Smooth muscle cell (in vitro differentiated cells): ENCODE results near the gene TUB. TPM values are rescaled to one million over a fixed set of nuclear protein-coding genes. Genes with fewer than 3 reads are reported as not detected.

Experiments
- DNase-seq: peaks from one replicate; lab custom pipeline; 2025; ENCODE audit not compliant: unreplicated experiment; lab: John Stamatoyannopoulos, UW
- H2AFZ ChIP-seq: fragments of 200-600 bp; sonication (generic); 2 replicates; pipeline ENCODE4 v1.6.0; 2016; ENCODE audit warnings: antibody characterized with exemption, low read depth, mild to moderate bottlenecking
- H3F3A ChIP-seq: fragments of 200-600 bp; sonication (generic); 2 replicates; pipeline ENCODE4 v1.6.0; 2017; ENCODE audit warnings: antibody characterized with exemption, low read depth
- H3K27ac ChIP-seq: fragments of 200-600 bp; sonication (generic); 2 replicates; pipeline ENCODE4 v1.5.1; 2016; ENCODE audit warnings: low read depth, mild to moderate bottlenecking
- H3K27me3 ChIP-seq: fragments of 200-600 bp; sonication (generic); 2 replicates; pipeline ENCODE4 v1.6.1; 2016; ENCODE audit warnings: low read depth, mild to moderate bottlenecking
- H3K36me3 ChIP-seq: fragments of 200-600 bp; sonication (generic); 2 replicates; pipeline ENCODE4 v1.5.1; 2016; ENCODE audit warnings: low read depth
- H3K4me1 ChIP-seq: fragments of 200-600 bp; sonication (generic); 2 replicates; pipeline ENCODE4 v1.5.1; 2016; ENCODE audit warnings: low read depth
- H3K4me2 ChIP-seq: fragments of 200-600 bp; sonication (generic); 2 replicates; pipeline ENCODE4 v1.6.0; 2016; ENCODE audit warnings: mild to moderate bottlenecking
- H3K4me3 ChIP-seq: fragments of 200-600 bp; sonication (generic); 2 replicates; pipeline ENCODE4 v1.5.1; 2016; ENCODE audit warnings: mild to moderate bottlenecking
- H3K79me2 ChIP-seq: fragments of 200-600 bp; sonication (generic); 2 replicates; pipeline ENCODE4 v1.6.0; 2016; ENCODE audit warnings: low read depth, mild to moderate bottlenecking
- H3K9ac ChIP-seq: fragments of 200-600 bp; sonication (generic); 2 replicates; pipeline ENCODE4 v1.6.0; 2016; ENCODE audit warnings: low read depth
- H3K9me3 ChIP-seq: fragments of 200-600 bp; sonication (generic); replicated peaks from 2 replicates; pipeline ENCODE4 v1.5.1; 2016; ENCODE audit warnings: low read depth
- H4K20me1 ChIP-seq: fragments of 200-600 bp; sonication (generic); 2 replicates; pipeline ENCODE4 v1.6.0; 2016; ENCODE audit warnings: low read depth
- WGBS: methylation state at CpG from one replicate; pipeline ENCODE4 v1.1.7; 2016; ENCODE audit warnings: low lambda C conversion rate; 5-methylcytosine and 5-hydroxymethylcytosine counted together
- polyA plus RNA-seq: library from polyadenylated mRNA; unstranded; fragments of >200 nt; fragmentation: Nextera tagmentation; extraction: Ambion mirVana; gene quantifications from 2 replicates; pipeline ENCODE4 v1.2.1, GENCODE V29; 2016
- total RNA-seq: library from RNA; depleted of rRNA; stranded (reverse); fragments of >200 nt; gene quantifications from 2 replicates; pipeline ENCODE4 v1.2.3, GENCODE V29; 2014
- TF ChIP-seq, protein P1 (sequence below): fragments of 200-600 bp; sonication (generic); IDR thresholded peaks from 2 replicates; pipeline ENCODE4 v1.5.1; 2017; ENCODE audit warnings: borderline replicate concordance, mild to moderate bottlenecking, antibody characterized with exemption; ENCODE audit not compliant: insufficient read depth, poor library complexity, severe bottlenecking

The TUB gene
- total and polyA plus RNA-seq, 2 experiments from 2014 or later: 6.0 to 9.5 TPM

DNA sequence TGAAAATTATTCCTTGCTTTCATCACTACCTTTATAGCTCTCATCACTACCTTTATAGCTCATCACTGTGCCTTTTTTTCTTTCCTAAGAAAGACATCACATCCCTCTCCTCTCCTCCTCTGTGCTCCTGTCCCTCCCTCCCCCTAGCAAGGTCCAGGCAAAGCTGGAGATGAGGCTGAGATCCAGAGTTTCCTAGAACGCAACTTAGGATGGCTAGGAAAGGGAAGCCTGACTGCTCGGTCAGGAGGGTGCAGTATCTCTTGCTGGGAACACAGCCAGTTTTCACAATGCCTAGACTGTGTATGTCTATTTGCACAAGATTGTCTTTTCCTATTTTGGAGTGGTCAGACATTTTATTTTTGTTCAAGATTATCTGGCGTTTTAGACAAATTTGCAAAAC lies 24.7 kb downstream of the TUB start:
- H3K36me3 ChIP-seq: no peaks in the 10 kb centered on the region
- 92% methylated on average over 3 of the region's 3 CpGs for WGBS
- H3K79me2 ChIP-seq: no peaks in the 10 kb centered on the region

DNA sequence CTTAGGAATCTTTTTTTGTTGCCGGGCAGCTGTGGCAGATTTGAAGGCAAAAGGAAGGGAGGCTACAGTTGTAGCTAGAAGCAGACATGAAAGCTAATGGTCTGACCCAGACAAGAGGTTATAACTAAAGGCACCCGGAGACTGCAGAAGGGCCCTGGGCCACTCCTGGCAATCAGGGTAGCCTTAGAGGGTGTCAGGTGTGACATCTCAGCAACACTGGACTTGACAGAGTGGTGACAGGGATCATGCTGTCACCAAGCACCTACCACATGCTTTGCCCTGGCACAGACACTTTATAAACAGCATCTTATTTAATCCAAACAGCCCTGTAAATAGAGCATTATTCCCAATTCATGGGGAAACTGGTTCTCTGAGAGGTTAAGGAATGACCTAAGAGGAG lies 25.7 kb downstream of the TUB start:
- no peaks in the 10 kb centered on the region for H3K27me3 ChIP-seq
- H3K9me3 ChIP-seq: no peaks in the 10 kb centered on the region
- H3F3A ChIP-seq: no peaks in the 10 kb centered on the region
- H4K20me1 ChIP-seq: no peaks in the 10 kb centered on the region
- TF ChIP-seq, protein P1, sequence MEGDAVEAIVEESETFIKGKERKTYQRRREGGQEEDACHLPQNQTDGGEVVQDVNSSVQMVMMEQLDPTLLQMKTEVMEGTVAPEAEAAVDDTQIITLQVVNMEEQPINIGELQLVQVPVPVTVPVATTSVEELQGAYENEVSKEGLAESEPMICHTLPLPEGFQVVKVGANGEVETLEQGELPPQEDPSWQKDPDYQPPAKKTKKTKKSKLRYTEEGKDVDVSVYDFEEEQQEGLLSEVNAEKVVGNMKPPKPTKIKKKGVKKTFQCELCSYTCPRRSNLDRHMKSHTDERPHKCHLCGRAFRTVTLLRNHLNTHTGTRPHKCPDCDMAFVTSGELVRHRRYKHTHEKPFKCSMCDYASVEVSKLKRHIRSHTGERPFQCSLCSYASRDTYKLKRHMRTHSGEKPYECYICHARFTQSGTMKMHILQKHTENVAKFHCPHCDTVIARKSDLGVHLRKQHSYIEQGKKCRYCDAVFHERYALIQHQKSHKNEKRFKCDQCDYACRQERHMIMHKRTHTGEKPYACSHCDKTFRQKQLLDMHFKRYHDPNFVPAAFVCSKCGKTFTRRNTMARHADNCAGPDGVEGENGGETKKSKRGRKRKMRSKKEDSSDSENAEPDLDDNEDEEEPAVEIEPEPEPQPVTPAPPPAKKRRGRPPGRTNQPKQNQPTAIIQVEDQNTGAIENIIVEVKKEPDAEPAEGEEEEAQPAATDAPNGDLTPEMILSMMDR: no peak
- H3K27ac ChIP-seq: no peak overlapping the region
- no peak overlapping the region for H2AFZ ChIP-seq
- DNase-seq: no peak
- H3K4me3 ChIP-seq: no peak overlapping the region
- no peaks in the 10 kb centered on the region for H3K79me2 ChIP-seq
- 98% methylated on average over 2 of the region's 2 CpGs for WGBS
- no peak overlapping the region for H3K4me2 ChIP-seq
- H3K36me3 ChIP-seq: no peaks in the 10 kb centered on the region
- H3K4me1 ChIP-seq: no peaks in the 10 kb centered on the region
- H3K9ac ChIP-seq: no peak overlapping the region

More for the DNA sequence above, 24.7 kb downstream of the TUB start:
- H3K27me3 ChIP-seq: no peaks in the 10 kb centered on the region
- H3K4me1 ChIP-seq: no peaks in the 10 kb centered on the region
- H4K20me1 ChIP-seq: no peaks in the 10 kb centered on the region
- no peak overlapping the region for H2AFZ ChIP-seq
- no peaks in the 10 kb centered on the region for H3K9me3 ChIP-seq
- no peaks in the 10 kb centered on the region for H3F3A ChIP-seq
- TF ChIP-seq, protein P1: no peak
- no peak overlapping the region for H3K27ac ChIP-seq
- no peak overlapping the region for H3K9ac ChIP-seq
- DNase-seq: no peak
- no peak overlapping the region for H3K4me3 ChIP-seq
- no peak overlapping the region for H3K4me2 ChIP-seq

DNA sequence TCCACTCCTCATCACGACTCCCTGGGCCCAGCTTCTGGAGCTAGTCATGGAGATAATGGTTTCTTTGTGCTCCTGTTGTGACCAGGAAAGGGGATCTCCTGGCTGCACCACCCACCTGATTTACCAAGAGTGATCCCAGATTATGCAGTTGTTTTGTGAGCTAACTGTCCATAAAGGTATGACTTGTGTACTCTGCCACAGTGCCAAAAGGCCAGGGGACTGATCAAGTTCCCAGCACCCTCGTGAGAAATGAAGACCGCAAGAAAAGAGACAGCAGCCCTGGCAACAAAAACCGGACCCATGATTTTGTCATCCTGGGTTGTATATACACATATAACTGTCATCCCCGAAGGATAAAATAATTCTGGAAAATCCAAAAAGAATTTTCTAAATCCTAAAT lies 26.6 kb downstream of the TUB start:
- H2AFZ ChIP-seq: no peak overlapping the region
- TF ChIP-seq, protein P1: no peak
- H3K27ac ChIP-seq: no peak overlapping the region
- H3K9ac ChIP-seq: no peak overlapping the region
- no peak for DNase-seq
- no peaks in the 10 kb centered on the region for H4K20me1 ChIP-seq
- H3K4me3 ChIP-seq: no peak overlapping the region
- H3K79me2 ChIP-seq: no peaks in the 10 kb centered on the region
- H3K27me3 ChIP-seq: no peaks in the 10 kb centered on the region
- H3F3A ChIP-seq: no peaks in the 10 kb centered on the region
- H3K4me2 ChIP-seq: no peak overlapping the region
- H3K4me1 ChIP-seq: no peaks in the 10 kb centered on the region
- no peaks in the 10 kb centered on the region for H3K36me3 ChIP-seq
- WGBS: 95% methylated on average over 5 of the region's 5 CpGs
- no peaks in the 10 kb centered on the region for H3K9me3 ChIP-seq

DNA sequence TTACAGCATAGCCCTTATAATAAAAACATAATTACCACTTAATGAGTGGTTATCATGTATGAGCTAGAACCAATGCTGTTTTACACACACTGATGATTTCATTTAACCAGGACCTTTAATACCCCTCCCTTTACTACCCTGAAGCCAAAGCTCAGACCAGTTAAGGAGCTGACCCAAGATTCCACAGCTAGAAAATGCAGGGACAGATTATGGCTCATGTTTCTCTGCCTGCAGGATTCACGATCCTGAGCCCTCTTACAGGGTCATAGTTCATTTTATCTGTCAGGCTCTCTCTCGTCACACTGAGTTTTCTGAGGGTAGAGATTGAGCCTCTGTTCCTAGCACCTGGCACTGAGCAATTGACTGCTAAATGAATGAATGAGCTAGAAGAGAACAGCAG lies 27.4 kb downstream of the TUB start:
- Histone ChIP-seq H3F3A (no peaks in the 10 kb centered on the region), H3K9me3 (no peaks in the 10 kb centered on the region), H4K20me1 (no peaks in the 10 kb centered on the region), H3K27ac (no peak overlapping the region), H3K36me3 (no peaks in the 10 kb centered on the region), H3K9ac (no peak overlapping the region), H3K4me1 (no peaks in the 10 kb centered on the region), H3K79me2 (no peaks in the 10 kb centered on the region), H3K4me2 (no peak overlapping the region), H3K4me3 (no peak overlapping the region), H3K27me3 (no peaks in the 10 kb centered on the region), H2AFZ (no peak overlapping the region)
- TF ChIP-seq, protein P1: no peak
- 78% methylated on average over 2 of the region's 2 CpGs for WGBS
- DNase-seq: no peak
